Skeletal muscle satellite cell (primary cell): ENCODE measurements around the gene CCS.
A peak's percentile ranks its signal among the peaks of the same experiment; 100 is the strongest.
"Not testable (repeated sequence)": the region's sequence is repeated elsewhere in the genome, so short reads cannot be mapped to it uniquely, and the experiment has no call there.

Source experiments
- H3K27me3 ChIP-seq: 2 replicates; pipeline ENCODE4 v1.7.0; 2013; ENCODE audit warnings: low read length; ENCODE audit not compliant: control insufficient read depth, insufficient read depth
- H3K36me3 ChIP-seq: 2 replicates; pipeline ENCODE4 v1.7.0; 2013; ENCODE audit warnings: mild to moderate bottlenecking, control low read depth, low read length; ENCODE audit not compliant: insufficient read depth
- H3K4me1 ChIP-seq: 2 replicates; pipeline ENCODE4 v1.7.0; 2013; ENCODE audit warnings: low read length; ENCODE audit not compliant: control insufficient read depth, insufficient read depth
- H3K4me2 ChIP-seq: 2 replicates; pipeline ENCODE4 v1.7.0; 2013; ENCODE audit warnings: mild to moderate bottlenecking, low read length
- H3K4me3 ChIP-seq: 2 replicates; pipeline ENCODE4 v1.7.0; 2013; ENCODE audit warnings: low read length
- H3K9ac ChIP-seq: 2 replicates; pipeline ENCODE4 v1.7.0; 2013; ENCODE audit warnings: mild to moderate bottlenecking, low read depth, low read length, moderate library complexity
- H3K9me3 ChIP-seq: replicated peaks from 2 replicates; pipeline ENCODE4 v1.7.0; 2013; ENCODE audit warnings: mild to moderate bottlenecking, control low read depth, low read length

Gene CCS

GRCh38 chr11:66600631-66601233, 7.7 kb downstream of the CCS start:
- peaks cover 33% of the 10 kb centered on the region for H3K36me3 ChIP-seq
- no peak overlapping the region for H3K4me2 ChIP-seq
- H3K27me3 ChIP-seq, result no peaks in the 10 kb centered on the region
- H3K4me3 ChIP-seq, result no peak overlapping the region
- H3K9me3 ChIP-seq, result no peaks in the 10 kb centered on the region
- H3K4me1 ChIP-seq, result peaks cover 19% of the 10 kb centered on the region
- H3K9ac ChIP-seq, result no peak overlapping the region

- peaks cover 36% of the 10 kb centered on the region for H3K36me3 ChIP-seq
These were observed 10.1 kb downstream of the CCS start for GRCh38 chr11:66603072-66603471.

GRCh38 chr11:66604155-66604554, 11.2 kb downstream of the CCS start:
- no peaks in the 10 kb centered on the region for H3K27me3 ChIP-seq
- H3K4me1 ChIP-seq, result peaks cover 40% of the 10 kb centered on the region
- no peak overlapping the region for H3K9ac ChIP-seq
- H3K4me2 ChIP-seq, result no peak overlapping the region
- H3K4me3 ChIP-seq, result no peak overlapping the region
- no peaks in the 10 kb centered on the region for H3K9me3 ChIP-seq
- peaks cover 34% of the 10 kb centered on the region for H3K36me3 ChIP-seq

More at GRCh38 chr11:66603072-66603471, 10.1 kb downstream of the CCS start:
- no peaks in the 10 kb centered on the region for H3K9me3 ChIP-seq
- H3K4me1 ChIP-seq, result peaks cover 37% of the 10 kb centered on the region
- H3K4me2 ChIP-seq, result no peak overlapping the region
- no peaks in the 10 kb centered on the region for H3K27me3 ChIP-seq
- no peak overlapping the region for H3K9ac ChIP-seq
- no peak overlapping the region for H3K4me3 ChIP-seq

- H3K9me3 ChIP-seq, H3K9ac ChIP-seq, H3K27me3 ChIP-seq, H3K4me3 ChIP-seq: not testable (repeated sequence)
- peaks cover 34% of the 10 kb centered on the region for H3K4me1 ChIP-seq
- H3K4me2 ChIP-seq, result peak overlapping the region; percentile 43
- H3K36me3 ChIP-seq, result peaks cover 17% of the 10 kb centered on the region
These were observed 13.6 kb downstream of the CCS start for GRCh38 chr11:66606608-66607007.

GRCh38 chr11:66607126-66607834, 14.3 kb downstream of the CCS start:
- H3K9ac ChIP-seq, result no peak overlapping the region

GRCh38 chr11:66609721-66610617, 17.0 kb downstream of the CCS start:
- H3K36me3 ChIP-seq, result peaks cover 11% of the 10 kb centered on the region
- no peaks in the 10 kb centered on the region for H3K9me3 ChIP-seq
- no peak overlapping the region for H3K4me3 ChIP-seq
- no peaks in the 10 kb centered on the region for H3K27me3 ChIP-seq
- no peak overlapping the region for H3K9ac ChIP-seq
- H3K4me2 ChIP-seq, result no peak overlapping the region
- H3K4me1 ChIP-seq, result peaks cover 21% of the 10 kb centered on the region

More at GRCh38 chr11:66607126-66607834, 14.3 kb downstream of the CCS start:
- Histone ChIP-seq H3K36me3 (peaks cover 17% of the 10 kb centered on the region), H3K27me3 (no peaks in the 10 kb centered on the region), H3K4me2 (peak overlapping the region; percentile 43), H3K4me1 (peaks cover 28% of the 10 kb centered on the region), H3K4me3 (no peak overlapping the region), H3K9me3 (no peaks in the 10 kb centered on the region)

GRCh38 chr11:66612458-66612857, 19.5 kb downstream of the CCS start:
- Histone ChIP-seq H3K4me1 (peaks cover 10% of the 10 kb centered on the region), H3K9me3 (no peaks in the 10 kb centered on the region), H3K27me3 (no peaks in the 10 kb centered on the region), H3K9ac (no peak overlapping the region), H3K36me3 (no peaks in the 10 kb centered on the region), H3K4me3 (no peak overlapping the region), H3K4me2 (no peak overlapping the region)

GRCh38 chr11:66614073-66614472, 21.1 kb downstream of the CCS start:
- H3K9me3 ChIP-seq, result no peaks in the 10 kb centered on the region
- H3K36me3 ChIP-seq, result peaks cover 11% of the 10 kb centered on the region
- no peaks in the 10 kb centered on the region for H3K27me3 ChIP-seq
- H3K9ac ChIP-seq, result no peak overlapping the region
- H3K4me3 ChIP-seq, result no peak overlapping the region
- peaks cover 13% of the 10 kb centered on the region for H3K4me1 ChIP-seq
- no peak overlapping the region for H3K4me2 ChIP-seq

GRCh38 chr11:66616379-66617154, 23.6 kb downstream of the CCS start, which contains the start of gene RBM14:
Gene RBM14, plus strand, starts transcription at chr11:66616630. Its CDS starts 91 bp downstream, at chr11:66616721.
- H3K9me3 ChIP-seq, result no peaks in the 10 kb centered on the region
- H3K9ac ChIP-seq, result peak within 1 kb of the TSS; percentile 92
- peaks cover 21% of the 10 kb centered on the region for H3K4me1 ChIP-seq
- no peaks in the 10 kb centered on the region for H3K27me3 ChIP-seq
- peaks cover 17% of the 10 kb centered on the region for H3K36me3 ChIP-seq
- H3K4me2 ChIP-seq, result peak within 1 kb of the TSS; percentile 89
- peak within 1 kb of the TSS; percentile 95 for H3K4me3 ChIP-seq

GRCh38 chr11:66617155-66617834, 24.3 kb downstream of the CCS start:
- Histone ChIP-seq H3K9ac (peak overlapping the region; percentile 91), H3K36me3 (peaks cover 20% of the 10 kb centered on the region), H3K9me3 (no peaks in the 10 kb centered on the region), H3K4me3 (peak overlapping the region; percentile 95), H3K4me1 (peaks cover 21% of the 10 kb centered on the region), H3K4me2 (peak overlapping the region; percentile 75), H3K27me3 (no peaks in the 10 kb centered on the region)
